DMS153 treated with DMSO at 0.1 percent for 48 hours (cell line): ENCODE results near the gene TBC1D23.
"Not testable (repeated sequence)": the region's sequence is repeated elsewhere in the genome, so short reads cannot be mapped to it uniquely, and the experiment has no call there.

ENCODE experiments used
- DNase-seq: peaks from one replicate; lab custom pipeline; 2025; ENCODE audit not compliant: unreplicated experiment; lab: John Stamatoyannopoulos, UW

TBC1D23 gene

GRCh38 chr3:100254168-100254777 is 6.5 kb upstream of the TBC1D23 start:
- DNase-seq, result peak; percentile 45

- no peak for DNase-seq
These were observed 4.1 kb upstream of the TBC1D23 start for GRCh38 chr3:100256731-100257151.

- DNase-seq, result no peak
These were observed 3.2 kb upstream of the TBC1D23 start for GRCh38 chr3:100257586-100257985.

- no peak for DNase-seq
These were observed 609 bp upstream of the TBC1D23 start for GRCh38 chr3:100260081-100260684.

- no peak for DNase-seq
These were observed 702 bp downstream of the TBC1D23 start for GRCh38 chr3:100261485-100261903.

- not testable (repeated sequence) for DNase-seq
These were observed 2.1 kb downstream of the TBC1D23 start for GRCh38 chr3:100262925-100263324.

GRCh38 chr3:100263583-100263982 is 2.8 kb downstream of the TBC1D23 start:
- DNase-seq, result no peak

GRCh38 chr3:100264242-100264641 is 3.5 kb downstream of the TBC1D23 start:
- DNase-seq, result no peak

- DNase-seq, result no peak
These were observed 4.2 kb downstream of the TBC1D23 start for GRCh38 chr3:100265016-100265415.

GRCh38 chr3:100266531-100266930 is 5.7 kb downstream of the TBC1D23 start:
- no peak for DNase-seq

GRCh38 chr3:100268156-100268555 is 7.4 kb downstream of the TBC1D23 start:
- no peak for DNase-seq

- DNase-seq, result no peak
These were observed 8.2 kb downstream of the TBC1D23 start for GRCh38 chr3:100269001-100269400.

GRCh38 chr3:100269410-100270214 is 8.8 kb downstream of the TBC1D23 start:
- no peak for DNase-seq

- no peak for DNase-seq
These were observed 9.4 kb downstream of the TBC1D23 start for GRCh38 chr3:100270215-100270583.

- no peak for DNase-seq
These were observed 10.7 kb downstream of the TBC1D23 start for GRCh38 chr3:100271522-100271921.

GRCh38 chr3:100272797-100273611 is 12.2 kb downstream of the TBC1D23 start:
- DNase-seq, result not testable (repeated sequence)

GRCh38 chr3:100274361-100274760 is 13.6 kb downstream of the TBC1D23 start:
- DNase-seq, result no peak

GRCh38 chr3:100277255-100277800 is 16.5 kb downstream of the TBC1D23 start:
- DNase-seq, result peak; percentile 58

GRCh38 chr3:100278910-100279309 is 18.1 kb downstream of the TBC1D23 start:
- DNase-seq, result no peak

GRCh38 chr3:100288288-100288894 is 27.6 kb downstream of the TBC1D23 start:
- DNase-seq, result no peak

- no peak for DNase-seq
These were observed 28.5 kb downstream of the TBC1D23 start for GRCh38 chr3:100289339-100289738.
